ENCODE results near the gene DBT. TPM values are rescaled to one million over a fixed set of nuclear protein-coding genes. Genes with fewer than 3 reads are reported as not detected.

Gene DBT
- polyA plus RNA-seq, 1 donor (not counting 4 experiments of a cell fraction or from before 2014, with no cell fraction given): 16.3 TPM

DNA sequence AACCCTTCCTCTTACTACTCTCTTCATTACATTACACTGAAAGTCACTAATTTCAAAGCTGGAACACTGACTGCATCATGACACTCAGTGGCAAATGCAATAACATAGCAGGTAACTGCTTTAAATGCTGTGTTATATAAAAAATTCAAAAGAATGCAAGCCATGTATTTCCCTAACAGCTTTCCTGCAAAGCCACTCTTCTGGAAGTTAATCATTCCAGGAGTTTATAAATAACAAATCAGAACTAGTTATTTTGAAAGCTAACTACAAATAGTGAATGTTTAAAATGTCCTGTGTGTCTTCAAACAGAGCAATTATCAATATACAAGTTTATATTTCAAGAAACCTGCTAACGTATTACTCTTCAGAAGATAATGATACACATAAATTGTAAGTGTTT lies 34.5 kb downstream of the DBT start:
- dilution Hi-C loops (cut with MboI; ENCODE audit: extremely low pct_ligation_motif_present, low sequenced_read_pairs): no loop called here
- Histone ChIP-seq H3K4me3 (ENCODE audit: control insufficient read depth in 2 of 3, extremely low read depth in 1 of 3, insufficient read depth in 2 of 3, low read depth in 1 of 3, low read length in 3 of 3) (no peak overlapping the region), H3K79me2 (ENCODE audit: control insufficient read depth, insufficient read depth, low read length) (no peaks in the 10 kb centered on the region), H3K4me2 (ENCODE audit: control insufficient read depth, extremely low read depth, insufficient read depth, low read depth, low read length) (no peak overlapping the region), H3K9me1 (ENCODE audit: control insufficient read depth, extremely low read depth, insufficient read depth, low read length) (no peaks in the 10 kb centered on the region), H3K4me1 (ENCODE audit: control insufficient read depth, extremely low read depth, insufficient read depth, low read length) (no peaks in the 10 kb centered on the region), H3K27ac (ENCODE audit: control insufficient read depth, insufficient read depth, low read length) (no peak overlapping the region), H3K36me3 (ENCODE audit: control insufficient read depth in 2 of 2, extremely low read depth in 1 of 2, insufficient read depth in 2 of 2, low read length in 2 of 2) (peaks cover 4 to 8% of the 10 kb centered on the region in 2 experiments), H2AFZ (ENCODE audit: control insufficient read depth, low read length) (no peak overlapping the region), H3K9ac (ENCODE audit: control insufficient read depth, extremely low read depth, insufficient read depth, low read length) (no peak overlapping the region), H3K9me3 (ENCODE audit: control insufficient read depth, low read depth, low read length) (no peaks in the 10 kb centered on the region), H4K20me1 (ENCODE audit: control insufficient read depth, extremely low read depth, insufficient read depth, low read length) (no peaks in the 10 kb centered on the region), H3K27me3 (ENCODE audit: control insufficient read depth, extremely low read depth, insufficient read depth, low read length) (no peaks in the 10 kb centered on the region)
- FAIRE-seq: no peak
- no peak for DNase-seq (ENCODE audit: low read depth, low spot score)
- TF ChIP-seq, protein P1, sequence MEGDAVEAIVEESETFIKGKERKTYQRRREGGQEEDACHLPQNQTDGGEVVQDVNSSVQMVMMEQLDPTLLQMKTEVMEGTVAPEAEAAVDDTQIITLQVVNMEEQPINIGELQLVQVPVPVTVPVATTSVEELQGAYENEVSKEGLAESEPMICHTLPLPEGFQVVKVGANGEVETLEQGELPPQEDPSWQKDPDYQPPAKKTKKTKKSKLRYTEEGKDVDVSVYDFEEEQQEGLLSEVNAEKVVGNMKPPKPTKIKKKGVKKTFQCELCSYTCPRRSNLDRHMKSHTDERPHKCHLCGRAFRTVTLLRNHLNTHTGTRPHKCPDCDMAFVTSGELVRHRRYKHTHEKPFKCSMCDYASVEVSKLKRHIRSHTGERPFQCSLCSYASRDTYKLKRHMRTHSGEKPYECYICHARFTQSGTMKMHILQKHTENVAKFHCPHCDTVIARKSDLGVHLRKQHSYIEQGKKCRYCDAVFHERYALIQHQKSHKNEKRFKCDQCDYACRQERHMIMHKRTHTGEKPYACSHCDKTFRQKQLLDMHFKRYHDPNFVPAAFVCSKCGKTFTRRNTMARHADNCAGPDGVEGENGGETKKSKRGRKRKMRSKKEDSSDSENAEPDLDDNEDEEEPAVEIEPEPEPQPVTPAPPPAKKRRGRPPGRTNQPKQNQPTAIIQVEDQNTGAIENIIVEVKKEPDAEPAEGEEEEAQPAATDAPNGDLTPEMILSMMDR (optimal IDR thresholded peaks at IDR 0.05 in 1 of 3, IDR thresholded peaks at IDR 0.05 in 1 of 3, conservative IDR thresholded peaks at IDR 0.05 in 1 of 3; ENCODE audit: extremely low read depth in 1 of 3, insufficient read depth in 2 of 3, low read length in 3 of 3): no peak
- TF ChIP-seq EZH2 (IDR thresholded peaks at IDR 0.05; ENCODE audit: low read length): no peak

DNA sequence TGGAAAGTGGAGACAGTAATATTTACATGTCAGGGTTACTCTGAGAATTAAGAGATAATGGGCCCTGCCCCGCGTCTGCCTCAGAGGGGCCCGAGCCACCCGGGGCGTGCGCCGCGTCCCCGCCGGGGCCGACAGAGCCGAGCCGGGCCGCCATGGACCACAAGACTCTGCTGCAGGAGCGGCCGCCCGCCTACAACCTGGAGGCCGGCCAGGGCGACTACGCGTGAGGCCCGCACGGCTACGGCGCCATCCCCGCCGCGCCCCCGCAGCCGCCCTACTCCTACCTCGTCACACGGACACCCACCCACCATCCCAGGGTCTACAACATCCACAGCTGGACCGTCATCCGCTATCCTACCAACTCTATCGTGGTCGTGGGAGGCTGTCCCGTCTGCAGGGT lies 36.5 kb downstream of the DBT start:
- no peaks in the 10 kb centered on the region for H3K9me3 ChIP-seq (ENCODE audit: control insufficient read depth, low read depth, low read length)
- dilution Hi-C loops (cut with MboI; ENCODE audit: extremely low pct_ligation_motif_present, low sequenced_read_pairs): no loop called here
- FAIRE-seq (no peak), DNase-seq (ENCODE audit: low read depth, low spot score) (no peak)
- no peak overlapping the region for H2AFZ ChIP-seq (ENCODE audit: control insufficient read depth, low read length)
- no peaks in the 10 kb centered on the region for H4K20me1 ChIP-seq (ENCODE audit: control insufficient read depth, extremely low read depth, insufficient read depth, low read length)
- no peak overlapping the region for H3K27ac ChIP-seq (ENCODE audit: control insufficient read depth, insufficient read depth, low read length)
- no peak overlapping the region for H3K4me2 ChIP-seq (ENCODE audit: control insufficient read depth, extremely low read depth, insufficient read depth, low read depth, low read length)
- peaks cover 4 to 8% of the 10 kb centered on the region in 2 experiments for H3K36me3 ChIP-seq (ENCODE audit: control insufficient read depth in 2 of 2, extremely low read depth in 1 of 2, insufficient read depth in 2 of 2, low read length in 2 of 2)
- no peaks in the 10 kb centered on the region for H3K9me1 ChIP-seq (ENCODE audit: control insufficient read depth, extremely low read depth, insufficient read depth, low read length)
- H3K9ac ChIP-seq (ENCODE audit: control insufficient read depth, extremely low read depth, insufficient read depth, low read length): no peak overlapping the region
- H3K4me1 ChIP-seq (ENCODE audit: control insufficient read depth, extremely low read depth, insufficient read depth, low read length): no peaks in the 10 kb centered on the region
- H3K4me3 ChIP-seq (ENCODE audit: control insufficient read depth in 2 of 3, extremely low read depth in 1 of 3, insufficient read depth in 2 of 3, low read depth in 1 of 3, low read length in 3 of 3): no peak overlapping the region
- TF ChIP-seq, protein P1 (optimal IDR thresholded peaks at IDR 0.05 in 1 of 3, IDR thresholded peaks at IDR 0.05 in 1 of 3, conservative IDR thresholded peaks at IDR 0.05 in 1 of 3; ENCODE audit: extremely low read depth in 1 of 3, insufficient read depth in 2 of 3, low read length in 3 of 3): no peak
- no peak for TF ChIP-seq EZH2 (IDR thresholded peaks at IDR 0.05; ENCODE audit: low read length)
- H3K27me3 ChIP-seq (ENCODE audit: control insufficient read depth, extremely low read depth, insufficient read depth, low read length): no peaks in the 10 kb centered on the region
- no peaks in the 10 kb centered on the region for H3K79me2 ChIP-seq (ENCODE audit: control insufficient read depth, insufficient read depth, low read length)

All from keratinocyte (primary cell).